NCI-H1417 treated with DMSO at 0.1 percent for 48 hours (cell line): ENCODE results near the gene TANC1.

Experiments used
- DNase-seq: peaks from one replicate; lab custom pipeline; 2025; lab: John Stamatoyannopoulos, UW

The TANC1 gene

DNA sequence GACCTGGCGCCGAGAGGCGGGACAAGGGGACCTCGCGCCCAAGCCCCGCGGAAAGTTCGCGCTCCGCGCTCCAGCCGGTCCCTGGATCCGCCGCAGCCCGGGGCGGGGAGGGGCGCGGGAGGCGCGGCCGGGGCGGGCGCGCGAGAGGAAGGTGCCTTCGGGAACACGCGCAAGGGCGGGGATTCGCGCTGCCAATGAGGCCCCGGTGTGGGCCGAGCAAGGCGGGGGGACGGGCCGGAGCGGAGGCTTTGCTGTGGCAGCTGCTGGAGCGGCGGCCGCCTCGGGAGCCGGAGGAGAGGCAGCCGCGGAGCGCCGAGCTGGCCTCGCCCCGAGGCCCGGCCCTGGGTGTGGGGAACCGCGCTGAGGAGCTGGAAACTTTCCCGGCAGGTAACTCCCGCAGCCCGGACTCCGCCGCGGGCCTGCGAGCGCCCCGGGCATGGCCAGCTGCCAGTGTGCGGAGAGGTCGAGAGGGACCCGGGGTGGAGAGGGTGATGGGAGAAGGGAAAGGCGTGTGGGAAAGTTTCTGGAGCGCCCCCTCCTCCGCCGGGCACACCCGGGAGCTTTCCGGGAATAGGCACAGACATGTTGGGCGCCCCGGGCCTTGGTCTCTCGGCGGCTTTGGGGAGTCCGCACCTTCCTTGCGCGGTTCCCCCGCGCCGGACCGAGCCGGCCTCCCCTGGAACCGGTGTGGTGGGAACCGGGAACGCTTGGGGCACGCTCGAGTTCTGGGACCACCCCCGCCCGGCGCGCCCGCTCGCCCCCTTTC, at the start of gene TANC1:
Gene TANC1, plus strand, starts transcription at position 245 of the 766 bp plus-strand sequence. CDS start 97,271 bp downstream, outside the sequence.
- no peak for DNase-seq

GRCh38 chr2:158921599-158922408, 46.6 kb upstream of the TANC1 start:
- DNase-seq = no peak

- no peak for DNase-seq
Measured at GRCh38 chr2:158922601-158923000, 45.8 kb upstream of the TANC1 start.

DNA sequence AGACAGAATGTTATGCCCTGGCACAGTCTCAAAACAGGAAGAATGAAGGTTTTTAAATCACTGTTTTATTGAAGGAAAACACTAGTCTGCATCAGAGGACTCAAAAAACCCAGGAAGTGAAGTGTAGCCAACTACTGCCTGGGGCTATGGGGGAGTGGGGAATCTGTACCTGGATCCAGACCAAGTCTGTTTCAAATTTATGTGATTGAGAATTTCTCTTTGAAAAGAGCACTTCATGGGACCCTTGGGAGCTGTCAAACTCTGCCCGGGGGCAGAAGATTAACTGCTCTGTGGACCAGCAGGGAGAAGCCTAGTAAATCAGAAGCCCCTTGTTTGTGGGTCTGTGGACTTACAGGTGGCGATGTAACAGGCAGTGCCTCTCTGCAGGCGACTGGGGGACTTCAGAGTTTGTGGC, 45.3 kb upstream of the TANC1 start:
- no peak for DNase-seq

GRCh38 chr2:158923641-158924040, 44.8 kb upstream of the TANC1 start:
- DNase-seq = no peak

- DNase-seq = no peak
Measured at GRCh38 chr2:158926478-158926948, 41.9 kb upstream of the TANC1 start.

DNA sequence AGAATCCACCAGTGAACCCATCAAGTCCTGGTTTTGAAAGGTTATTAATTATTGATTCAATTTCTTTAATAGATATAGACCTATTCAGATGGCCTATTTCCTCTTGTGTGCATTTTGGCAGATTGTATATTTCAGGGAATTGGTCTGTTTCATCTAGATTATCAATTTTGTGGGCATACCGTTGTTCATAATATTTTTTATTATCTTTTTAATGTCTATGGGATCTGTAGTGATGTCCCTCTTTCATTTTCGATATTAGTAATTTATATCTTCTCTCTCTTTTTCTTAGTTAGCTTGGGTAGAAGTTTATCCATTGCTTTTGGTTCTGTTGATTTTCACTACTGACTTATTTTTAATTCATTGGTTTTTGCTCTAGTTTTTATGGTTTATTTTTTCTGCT, 39.9 kb upstream of the TANC1 start:
- no peak for DNase-seq

GRCh38 chr2:158928965-158929364, 39.5 kb upstream of the TANC1 start:
- no peak for DNase-seq

DNA sequence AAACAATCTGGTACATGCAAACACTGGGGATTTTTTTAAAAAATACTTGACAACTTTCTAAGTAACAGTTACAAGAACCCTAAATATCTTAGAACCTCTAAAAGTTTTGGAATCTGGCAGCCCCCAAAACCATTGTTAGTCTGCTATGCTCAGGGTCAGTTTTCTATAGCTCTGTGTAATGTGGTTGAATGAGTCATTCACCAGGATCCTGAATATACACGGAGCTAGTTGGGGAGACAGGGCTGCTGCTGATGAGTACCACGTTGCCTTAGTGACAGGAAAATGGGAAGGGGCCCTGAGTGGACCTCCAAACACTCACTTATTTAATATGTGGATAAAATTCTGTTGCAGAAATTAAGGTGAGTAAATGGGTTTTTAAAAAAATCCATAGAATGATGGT, 36.9 kb upstream of the TANC1 start:
- no peak for DNase-seq

GRCh38 chr2:158932131-158932645, 36.3 kb upstream of the TANC1 start:
- DNase-seq = no peak

- no peak for DNase-seq
Measured at GRCh38 chr2:158934170-158934569, 34.3 kb upstream of the TANC1 start.

- DNase-seq = no peak
Measured at GRCh38 chr2:158935617-158936016, 32.8 kb upstream of the TANC1 start.

- no peak for DNase-seq
Measured at GRCh38 chr2:158936978-158937377, 31.5 kb upstream of the TANC1 start.

GRCh38 chr2:158940356-158940755, 28.1 kb upstream of the TANC1 start:
- no peak for DNase-seq

DNA sequence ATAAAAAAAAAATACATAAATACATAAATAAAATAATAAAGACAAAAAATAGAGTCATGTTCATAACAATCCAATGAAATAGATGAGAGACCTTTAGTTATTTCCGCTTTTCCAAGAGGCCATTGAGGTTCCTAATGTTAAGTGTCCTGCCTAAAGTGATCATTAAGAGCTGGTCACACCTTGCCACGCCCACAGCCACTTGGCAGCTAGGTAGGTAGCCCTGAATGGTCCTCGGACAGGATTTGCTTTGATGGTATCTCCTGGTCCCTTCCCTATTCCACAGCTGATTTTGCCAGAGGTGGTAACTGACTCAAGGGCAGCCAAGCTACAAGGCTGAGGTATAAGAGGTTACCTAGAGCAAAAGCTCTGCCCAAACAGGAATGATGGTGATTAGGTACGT, 24.5 kb upstream of the TANC1 start:
- no peak for DNase-seq

DNA sequence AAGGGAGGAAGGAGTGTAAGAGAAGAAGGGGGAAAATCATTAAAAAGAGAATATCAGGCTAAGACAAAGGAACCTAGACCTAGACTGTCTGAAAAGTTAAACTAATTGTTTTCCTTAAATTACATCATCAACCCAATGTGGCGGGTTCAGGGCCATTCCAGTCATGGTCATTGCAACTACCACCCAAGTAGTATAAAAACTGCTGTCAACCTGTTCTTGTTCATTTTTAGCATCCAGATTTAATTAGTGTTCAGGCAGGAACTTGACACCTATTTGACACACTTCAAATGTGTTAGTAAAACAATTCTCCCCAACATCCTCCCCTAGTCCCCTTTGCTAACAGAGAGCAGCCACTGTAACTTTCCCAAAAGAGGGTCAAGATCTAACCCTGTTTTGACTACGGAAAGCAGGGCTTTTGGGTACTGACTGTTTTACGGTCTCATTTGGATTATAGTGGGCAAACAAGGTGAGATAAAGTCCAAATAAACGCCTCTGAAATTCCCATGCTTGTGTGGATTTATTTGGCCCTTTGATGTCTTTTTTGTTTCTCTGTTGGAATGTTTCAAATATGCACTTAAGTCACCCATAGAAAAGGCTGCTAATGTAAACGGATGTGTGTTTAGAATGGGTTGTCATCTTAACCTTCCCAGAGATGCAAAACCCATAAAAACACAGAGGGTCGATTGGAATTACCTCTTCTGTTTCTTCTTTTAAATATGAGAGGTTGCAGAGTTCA, 19.3 kb upstream of the TANC1 start:
- no peak for DNase-seq

DNA sequence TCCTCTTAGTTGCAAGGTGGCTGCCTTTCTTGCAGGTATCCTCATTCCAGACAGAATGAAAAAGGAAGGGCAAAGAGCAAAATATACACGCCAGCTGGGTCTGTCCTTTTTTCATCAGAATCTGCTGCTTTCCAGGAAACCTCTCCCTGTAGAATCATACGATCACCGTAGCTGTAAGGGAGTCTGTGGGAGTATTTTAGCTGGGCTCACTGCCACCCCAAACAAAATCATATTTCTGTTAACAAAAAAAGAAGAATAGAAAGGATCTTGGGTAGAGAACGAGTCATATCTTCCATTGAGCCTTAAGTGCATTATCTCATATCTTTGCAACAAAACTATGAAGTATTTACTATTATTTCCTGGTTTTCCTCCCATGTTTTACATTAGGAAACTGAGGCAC, 15.0 kb upstream of the TANC1 start:
- DNase-seq = no peak

DNA sequence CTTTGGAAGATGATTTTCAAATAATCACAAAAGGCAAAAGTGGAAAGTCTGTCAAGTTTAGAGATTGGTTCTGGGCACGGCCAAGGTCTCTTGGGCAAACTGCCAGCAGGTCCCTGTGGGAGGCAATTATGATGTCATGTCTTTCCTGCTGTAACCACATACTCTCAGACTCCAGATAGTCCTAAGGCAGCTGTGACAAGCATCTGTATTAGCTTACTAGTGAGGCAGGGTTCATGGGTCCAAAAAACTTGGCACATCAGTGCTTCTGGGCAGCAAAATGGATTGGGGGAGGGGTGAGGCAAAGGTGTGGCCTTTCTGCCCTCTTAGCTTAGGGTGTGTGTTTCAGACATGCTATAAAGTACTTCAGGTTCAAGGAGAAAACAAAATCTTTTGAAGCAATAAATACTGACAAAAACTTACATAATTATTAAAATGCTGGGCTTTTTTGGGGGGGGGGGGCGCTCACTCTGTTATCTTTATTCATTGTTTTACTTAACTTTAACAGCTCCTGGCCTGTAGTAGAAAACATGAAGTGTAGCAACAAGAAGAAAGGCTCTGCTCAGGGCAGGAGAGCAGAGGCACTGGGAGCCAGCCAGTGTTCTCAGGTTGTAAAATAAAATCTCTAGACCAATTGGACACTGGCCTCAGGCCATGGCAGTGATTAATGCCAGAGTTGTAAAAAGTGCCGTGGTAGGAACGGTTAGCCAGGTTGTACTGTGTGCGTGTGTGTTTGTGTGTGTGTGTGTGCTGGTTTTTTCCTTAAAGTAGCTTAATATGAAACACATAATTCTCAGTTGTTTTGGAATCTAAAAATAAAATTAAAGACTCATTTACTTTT, 14.3 kb upstream of the TANC1 start:
- no peak for DNase-seq

DNA sequence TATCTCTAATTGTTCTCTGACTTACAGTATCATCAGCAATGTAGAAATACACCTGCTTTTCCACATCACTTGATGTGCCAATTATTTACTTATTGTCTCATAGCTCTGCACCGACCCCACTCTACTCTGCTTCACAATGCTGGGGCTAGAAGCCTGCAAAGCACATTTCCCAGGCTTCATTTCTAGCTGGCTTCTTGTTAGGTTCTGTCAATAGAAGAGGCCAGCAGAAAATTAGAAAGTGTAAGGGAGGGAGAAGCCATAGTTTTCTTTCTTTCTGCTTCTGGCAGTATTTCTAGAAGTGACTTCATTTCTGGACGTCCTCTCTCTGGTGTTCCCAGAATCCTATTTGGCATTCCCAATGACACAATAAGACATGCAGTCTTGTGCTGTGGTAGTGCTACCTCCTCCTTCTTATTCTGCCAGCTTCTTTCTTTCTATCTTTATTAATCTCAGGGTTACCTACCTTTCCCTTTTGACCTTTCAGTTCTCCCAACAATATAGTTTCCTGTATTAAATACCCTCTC, 12.5 kb upstream of the TANC1 start:
- no peak for DNase-seq

GRCh38 chr2:158958365-158958764, 10.1 kb upstream of the TANC1 start:
- no peak for DNase-seq

DNA sequence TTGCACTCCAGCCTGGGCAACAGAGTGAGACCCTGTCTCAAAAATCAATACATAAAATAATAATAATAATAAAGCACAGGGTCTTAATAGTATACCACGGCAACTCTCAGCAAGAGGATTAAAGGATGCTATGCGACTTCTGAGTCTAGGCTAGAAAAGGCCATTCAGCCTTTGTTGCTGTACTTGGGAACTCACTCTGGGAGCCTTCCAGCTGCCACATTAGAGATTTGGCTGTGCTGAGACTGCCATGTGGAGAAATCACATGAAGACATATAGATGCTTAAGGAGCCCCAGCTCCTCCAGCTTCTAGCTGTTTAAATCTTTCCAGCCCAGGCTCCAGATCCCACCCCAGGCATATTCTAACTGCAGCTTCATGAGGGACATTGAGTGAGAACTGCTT, 8.2 kb upstream of the TANC1 start:
- DNase-seq = no peak
